HG03066 (cell line): ENCODE measurements around the gene NRCAM.

Source experiments
- ATAC-seq: cut with Tn5 transposase; IDR thresholded peaks from one replicate; pipeline ENCODE4 v1.9.1; 2021; ENCODE audit warnings: low read depth; ENCODE audit not compliant: unreplicated experiment

NRCAM gene

GRCh38 chr7:108112683-108113082 lies 343.6 kb downstream of the NRCAM start:
- ATAC-seq, result no peak

- ATAC-seq, result no peak
Observed at GRCh38 chr7:108109221-108109908, 346.9 kb downstream of the NRCAM start.

- no peak for ATAC-seq
Observed at GRCh38 chr7:108108131-108108530, 348.1 kb downstream of the NRCAM start.

GRCh38 chr7:108104324-108104723 lies 351.9 kb downstream of the NRCAM start:
- no peak for ATAC-seq

GRCh38 chr7:108103558-108104298 lies 352.5 kb downstream of the NRCAM start:
- ATAC-seq, result no peak

- ATAC-seq, result no peak
Observed at GRCh38 chr7:108102671-108103312, 353.4 kb downstream of the NRCAM start.

GRCh38 chr7:108101759-108102158 lies 354.5 kb downstream of the NRCAM start:
- no peak for ATAC-seq

- no peak for ATAC-seq
Observed at GRCh38 chr7:108099713-108100112, 356.5 kb downstream of the NRCAM start.

- ATAC-seq, result no peak
Observed at GRCh38 chr7:108097703-108098102, 358.5 kb downstream of the NRCAM start.
